Cortex of kidney (tissue), 1 donor: Measurements from ENCODE around the gene SLC5A10.

Experiments
- DNase-seq: peaks from one replicate; lab custom pipeline; 2025; lab: John Stamatoyannopoulos, UW

SLC5A10 gene

DNA sequence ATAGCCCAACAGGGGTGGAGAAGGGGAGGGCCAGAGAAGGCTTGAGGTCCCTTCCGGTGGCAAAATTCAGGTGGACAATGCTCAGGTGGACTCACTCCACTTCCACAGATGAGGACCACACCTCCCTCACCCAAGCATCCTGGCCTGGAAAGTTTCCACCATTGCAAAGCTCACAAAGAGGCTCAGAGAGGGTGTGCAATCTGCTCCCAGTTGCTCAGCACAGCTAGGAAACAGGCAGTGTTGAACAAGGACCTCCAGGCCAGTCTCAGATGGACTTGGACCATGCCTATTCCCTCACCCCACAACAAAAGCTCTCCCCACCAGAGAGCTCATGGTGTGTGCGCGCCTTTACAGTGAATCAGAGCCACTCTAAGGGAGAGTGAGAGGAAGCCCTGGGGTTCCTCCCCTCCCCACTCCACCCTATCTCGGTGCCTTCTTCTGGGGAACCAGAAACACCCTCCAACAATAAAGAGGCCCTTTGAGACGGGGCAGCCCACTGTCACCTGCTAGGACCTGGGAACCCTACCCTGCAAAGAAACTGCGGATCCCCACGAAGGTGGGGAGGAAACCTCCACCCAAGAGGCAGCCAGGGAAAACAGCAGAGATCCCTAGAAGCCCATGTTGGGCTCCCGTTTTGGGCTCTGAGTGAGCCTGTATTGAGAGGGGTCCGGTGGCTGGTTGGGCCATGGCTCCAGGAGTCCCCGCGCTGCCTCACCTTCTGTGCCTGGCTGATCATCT, 51.0 kb downstream of the SLC5A10 start:
- no peak for DNase-seq

DNA sequence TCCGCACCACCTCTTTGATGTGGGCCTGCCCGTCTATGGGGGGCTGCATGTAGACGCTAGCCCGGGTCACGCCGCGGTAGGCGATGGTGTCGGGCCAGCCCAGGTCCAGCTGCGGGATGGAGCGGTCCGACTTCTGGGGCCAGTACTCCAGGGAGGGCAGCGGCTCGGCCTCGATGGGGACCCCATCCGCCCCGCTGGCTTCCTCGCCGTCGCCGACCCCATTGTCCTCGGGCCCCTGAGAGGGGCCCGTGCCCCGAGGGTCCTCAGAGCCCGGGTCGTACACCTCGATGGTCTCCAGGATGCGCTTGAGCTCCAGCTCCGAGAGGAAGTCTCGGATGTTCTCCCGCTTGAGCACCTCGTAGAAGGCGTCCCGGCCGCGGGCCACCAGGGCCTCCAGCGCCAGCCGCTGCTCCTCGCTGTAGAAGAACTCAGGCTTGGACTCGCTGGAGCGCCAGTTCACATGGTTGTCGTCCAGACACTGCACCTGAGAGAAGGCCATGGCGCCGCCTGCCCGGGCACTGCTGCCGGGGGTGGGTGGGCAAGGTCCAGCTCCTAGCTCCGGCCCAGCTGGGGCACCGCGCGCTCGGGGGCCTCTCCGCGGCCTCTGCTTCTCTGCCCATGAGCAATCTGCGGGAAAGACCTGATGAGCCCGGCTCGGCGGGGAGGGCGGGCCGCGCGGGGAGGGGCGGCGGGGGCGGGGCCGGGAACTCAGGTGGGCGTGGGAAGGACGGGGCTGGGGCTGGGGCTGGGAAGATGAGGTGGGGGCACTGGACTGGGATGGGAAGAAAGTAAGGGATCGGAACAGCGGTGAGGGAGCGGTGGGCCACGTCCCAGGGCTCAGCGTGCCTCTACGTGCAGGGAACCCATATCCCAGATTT, 51.8 kb downstream of the SLC5A10 start:
- DNase-seq: peak; percentile 41

DNA sequence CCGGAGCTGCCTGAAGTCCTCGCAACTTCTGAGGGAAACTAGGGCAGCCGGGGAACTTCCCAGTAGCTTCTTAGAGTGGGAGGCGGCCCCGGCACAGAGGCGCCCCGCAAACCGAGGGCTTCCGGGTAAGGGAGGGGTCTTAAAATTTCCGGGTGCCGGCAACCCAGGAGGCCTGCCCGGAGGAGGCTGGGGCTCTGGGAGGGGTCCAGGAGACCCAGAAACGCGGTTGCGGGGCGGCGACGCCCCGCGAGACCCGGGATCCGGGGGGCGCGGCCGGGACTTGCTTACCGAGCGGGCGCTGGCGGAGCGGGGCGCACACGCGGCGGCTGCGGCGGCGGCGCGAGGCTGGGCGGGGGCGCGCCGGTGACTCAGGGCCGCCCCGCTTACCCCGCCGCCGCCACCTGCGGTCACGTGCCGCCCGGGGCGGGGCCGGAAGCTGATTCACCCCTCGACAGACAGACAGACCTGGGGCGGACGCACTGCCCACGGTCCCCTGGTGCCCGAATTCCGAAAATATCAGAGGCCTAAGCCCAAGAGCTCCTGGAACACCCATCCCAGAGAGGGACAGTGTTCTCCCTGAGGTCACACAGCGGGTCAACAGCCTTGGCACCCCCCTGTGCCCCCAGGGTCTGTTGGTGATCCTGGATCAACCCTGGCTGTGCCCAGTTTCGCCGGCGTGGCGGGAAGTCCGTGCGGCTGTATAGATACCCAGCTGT, 52.6 kb downstream of the SLC5A10 start, which contains the start of gene FAM83G:
Gene FAM83G, minus strand, starts transcription at position 344 of the 716 bp plus-strand sequence. CDS start 723 bp downstream, outside the sequence.
- DNase-seq: no peak

GRCh38 chr17:19005137-19005773, 53.3 kb downstream of the SLC5A10 start:
- DNase-seq: no peak

DNA sequence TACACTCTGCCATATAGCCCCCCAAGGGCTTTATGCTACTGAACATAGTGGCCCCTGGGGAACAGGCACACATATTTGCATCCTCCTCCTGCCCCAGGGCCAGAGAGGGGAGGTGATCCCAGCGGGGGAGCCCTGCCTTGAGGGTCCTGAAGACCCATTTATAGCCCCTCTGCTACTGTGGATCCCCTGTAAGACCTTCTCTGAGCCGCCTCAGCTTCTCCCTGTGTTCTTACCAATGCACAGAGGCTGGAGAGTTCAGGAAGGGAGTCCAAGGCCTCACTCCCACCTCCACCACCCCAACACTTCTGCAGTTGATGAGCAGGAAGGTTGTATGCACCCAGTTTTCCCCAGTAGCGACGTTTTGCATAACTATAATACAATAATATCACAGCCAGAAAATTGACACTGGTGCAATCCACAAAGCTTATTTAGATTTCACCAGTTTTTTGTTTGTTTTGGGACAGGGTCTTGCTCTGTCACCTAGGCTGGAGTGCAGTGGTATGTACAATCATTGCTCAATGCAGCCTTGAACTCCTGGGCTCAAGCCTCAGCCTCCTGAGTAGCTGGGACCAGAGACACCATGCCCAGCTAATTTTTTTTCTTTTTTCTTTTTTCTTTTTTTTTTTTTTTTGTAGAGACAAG, 53.9 kb downstream of the SLC5A10 start:
- no peak for DNase-seq

DNA sequence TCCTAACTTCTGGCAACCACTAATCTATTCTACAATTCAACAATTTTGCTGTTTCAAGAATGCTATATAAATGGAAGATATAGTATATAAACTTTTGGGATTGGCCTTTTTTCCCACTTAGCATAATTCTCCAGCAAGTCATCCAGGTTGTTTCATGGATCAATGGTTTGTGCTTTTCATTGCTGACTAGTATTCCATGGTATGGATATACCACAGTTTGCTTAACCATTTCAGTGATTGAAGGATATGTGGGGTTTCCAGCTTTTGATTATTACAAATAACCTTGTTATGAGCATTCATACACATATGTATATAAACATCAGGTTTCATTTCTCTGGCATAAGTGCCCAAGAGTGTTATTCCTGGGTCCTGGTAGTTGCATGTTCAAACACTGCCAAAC, 54.7 kb downstream of the SLC5A10 start:
- DNase-seq: no peak

GRCh38 chr17:19009970-19010369, 58.0 kb downstream of the SLC5A10 start:
- no peak for DNase-seq

DNA sequence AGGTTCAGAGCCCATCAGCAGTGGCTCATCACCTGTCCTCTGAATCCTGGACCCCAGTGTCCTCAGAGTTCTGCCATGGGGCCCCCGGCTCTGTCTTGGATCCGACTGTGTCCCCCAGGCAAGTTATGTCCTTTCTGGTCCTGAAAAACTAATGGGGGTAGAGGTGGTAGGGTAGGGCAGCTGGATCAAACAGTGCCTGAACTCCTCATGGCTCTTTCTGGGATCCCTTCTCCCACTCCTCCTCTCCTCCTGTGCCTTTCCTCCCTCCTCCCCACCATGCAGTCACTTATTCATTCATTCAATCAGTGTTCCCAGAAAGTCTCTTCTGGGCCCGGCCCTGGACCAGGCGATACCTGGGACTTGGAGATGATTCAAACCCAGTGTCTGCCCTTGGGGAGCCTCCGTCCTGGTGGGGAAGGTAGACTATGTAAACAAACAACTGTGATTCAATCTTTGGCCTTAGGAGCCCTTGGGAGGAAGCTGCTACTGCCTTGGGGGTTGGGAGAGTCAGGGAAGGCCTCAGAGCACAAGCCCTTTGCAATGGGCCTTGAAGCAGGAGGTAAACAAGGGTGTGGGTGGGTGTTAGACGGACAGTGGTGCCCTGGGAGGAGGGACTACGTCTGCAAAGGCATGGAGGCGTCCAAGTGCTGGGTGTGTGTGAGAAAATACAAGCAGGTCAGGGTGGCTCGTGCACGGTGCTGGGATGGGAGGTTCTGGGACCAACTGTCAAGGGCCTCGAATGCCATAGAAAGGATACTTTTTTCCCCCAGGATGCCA, 59.0 kb downstream of the SLC5A10 start:
- no peak for DNase-seq

GRCh38 chr17:19011581-19011980, 59.6 kb downstream of the SLC5A10 start:
- DNase-seq: no peak

DNA sequence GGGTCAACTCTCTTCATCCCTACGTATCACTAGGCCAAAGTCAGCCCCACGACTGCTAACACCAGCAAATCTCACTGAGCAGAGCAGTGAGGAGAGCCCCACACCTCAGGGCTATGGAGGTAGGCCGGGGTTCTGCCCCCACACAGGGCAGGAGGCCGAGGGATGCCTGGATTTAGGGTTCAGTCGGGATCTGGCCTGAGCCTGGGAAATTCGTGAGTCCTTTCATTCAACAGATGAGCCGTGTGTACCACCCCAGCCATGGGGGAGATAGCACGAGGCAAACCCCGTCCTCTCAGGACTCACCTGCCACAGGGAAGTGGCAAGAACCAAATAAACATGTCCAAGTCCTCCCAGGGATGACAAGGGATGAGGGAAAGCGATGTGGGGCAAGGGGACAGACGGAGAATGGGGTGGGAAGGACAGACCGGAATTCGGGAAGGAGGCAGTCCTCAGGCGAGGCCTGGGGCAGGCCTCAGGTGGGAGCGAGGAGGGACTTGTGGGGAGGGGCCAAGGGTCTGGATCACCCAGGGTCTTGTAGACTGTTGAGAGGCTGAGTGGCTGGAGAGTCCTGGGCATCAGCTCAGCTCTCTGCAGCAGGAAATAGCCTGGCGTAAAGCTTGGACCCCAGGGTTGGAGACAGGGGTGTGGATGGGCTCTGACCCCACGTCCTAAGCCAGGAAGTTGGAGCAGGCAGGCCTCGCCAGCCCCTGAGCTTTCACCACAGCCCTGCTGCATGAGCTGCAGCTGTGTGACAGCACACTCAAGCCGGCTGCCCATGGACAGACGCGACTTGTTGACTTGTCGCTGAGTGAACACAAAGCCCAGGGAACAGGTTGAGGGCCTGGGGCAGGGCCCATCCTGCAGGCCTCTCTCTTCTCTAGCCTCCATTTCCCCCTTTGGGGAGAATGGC, 60.5 kb downstream of the SLC5A10 start:
- no peak for DNase-seq

DNA sequence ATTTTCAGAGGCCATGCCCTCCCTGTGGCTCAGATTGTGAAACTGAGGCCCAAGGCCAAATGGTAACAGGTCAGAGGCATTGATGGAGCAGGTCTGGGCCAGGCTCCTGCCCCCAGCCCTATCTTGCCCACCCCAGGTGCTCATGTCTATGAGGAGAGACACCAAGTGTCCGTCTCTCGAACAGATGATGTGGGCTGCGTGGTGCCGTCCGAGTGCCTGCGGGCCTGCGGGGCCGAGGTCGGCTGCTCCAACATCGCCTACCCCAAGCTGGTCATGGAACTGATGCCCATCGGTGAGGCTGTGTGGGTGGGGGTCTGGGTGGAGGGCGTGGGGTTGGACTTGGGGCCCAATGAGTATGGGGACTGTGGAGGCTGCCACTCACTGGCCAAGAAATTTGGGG, 61.3 kb downstream of the SLC5A10 start:
- no peak for DNase-seq

DNA sequence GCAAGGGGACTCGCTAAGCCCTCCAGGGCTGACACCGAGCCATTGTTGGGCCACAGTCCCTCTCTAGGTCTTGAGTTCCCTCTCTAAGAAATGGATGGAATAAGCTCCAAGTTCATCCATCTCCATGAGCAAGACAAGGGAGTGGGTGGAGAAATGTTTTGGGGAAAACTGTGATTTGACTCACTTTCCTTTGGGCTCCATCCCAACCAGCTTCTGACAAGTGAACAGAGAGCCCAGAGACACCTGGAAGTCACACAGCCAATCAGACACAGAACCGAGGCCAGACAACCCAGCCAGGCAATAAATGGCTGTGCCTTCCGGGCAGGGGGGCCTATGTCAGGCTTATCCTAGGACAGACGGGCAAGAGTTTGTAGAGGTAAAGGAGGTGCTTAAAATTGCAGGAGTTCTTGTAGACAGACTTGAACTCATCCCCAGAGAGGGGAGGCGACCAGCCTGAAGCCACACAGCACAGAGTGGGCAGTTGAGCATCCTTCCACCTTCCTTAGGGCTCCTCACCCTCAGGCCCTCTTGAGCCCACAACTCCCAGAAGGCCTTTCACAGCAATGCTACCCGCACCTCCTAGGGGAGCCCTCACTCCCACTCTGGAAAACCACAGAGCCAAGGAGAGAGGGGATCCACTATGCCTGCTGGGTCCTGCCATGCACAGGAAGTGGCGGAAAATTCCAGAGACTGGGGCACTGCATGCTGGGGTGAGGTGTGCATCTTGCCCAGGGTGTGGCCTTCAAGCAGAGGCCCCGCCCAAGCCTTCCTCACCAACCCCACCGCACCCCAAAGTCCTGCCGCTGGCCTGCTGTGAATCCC, 62.1 kb downstream of the SLC5A10 start:
- DNase-seq: no peak

DNA sequence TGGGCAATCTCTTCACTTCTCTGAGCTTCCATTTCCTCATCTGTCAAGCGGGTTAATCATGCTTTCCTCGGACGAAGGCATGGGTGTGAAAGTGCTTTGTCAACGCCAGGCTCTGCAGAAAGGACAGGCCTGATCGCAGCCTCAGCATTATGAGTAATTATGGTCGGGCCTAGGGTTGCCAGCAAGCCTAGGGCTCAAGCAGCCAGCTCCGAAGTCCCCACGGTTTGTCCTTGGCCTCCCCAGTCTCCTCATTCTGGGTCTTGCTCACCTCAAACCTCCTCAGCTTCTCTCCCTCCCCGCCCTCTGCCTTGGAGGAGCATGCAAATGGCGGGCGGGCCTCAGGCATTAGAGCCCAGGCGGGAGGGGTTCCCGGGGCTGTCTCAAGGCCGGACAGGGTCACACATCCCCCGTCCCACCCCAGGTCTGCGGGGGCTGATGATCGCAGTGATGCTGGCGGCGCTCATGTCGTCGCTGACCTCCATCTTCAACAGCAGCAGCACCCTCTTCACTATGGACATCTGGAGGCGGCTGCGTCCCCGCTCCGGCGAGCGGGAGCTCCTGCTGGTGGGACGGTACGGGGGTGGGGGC, 62.8 kb downstream of the SLC5A10 start:
- DNase-seq: no peak

GRCh38 chr17:19015428-19015827, 63.5 kb downstream of the SLC5A10 start:
- DNase-seq: no peak

DNA sequence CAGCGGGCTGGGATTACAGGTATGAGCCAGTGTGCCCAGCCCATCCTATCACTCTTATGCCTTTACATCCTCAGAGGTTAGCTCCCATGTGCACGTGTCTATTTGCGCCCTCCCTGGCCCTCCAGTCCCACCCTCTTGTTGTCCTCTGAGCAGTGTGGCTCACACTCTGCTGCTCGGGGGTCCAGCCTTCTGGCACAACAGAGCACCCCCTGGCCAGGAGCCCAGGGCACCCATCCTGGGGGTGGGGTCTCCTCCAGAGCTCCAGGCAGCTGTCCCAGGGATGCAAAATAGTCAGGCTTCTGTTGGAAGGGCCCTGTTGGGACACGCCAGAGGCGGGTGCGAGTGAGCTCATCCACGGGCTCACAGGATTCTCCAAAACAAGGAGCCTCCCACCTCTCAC, 64.3 kb downstream of the SLC5A10 start:
- no peak for DNase-seq

DNA sequence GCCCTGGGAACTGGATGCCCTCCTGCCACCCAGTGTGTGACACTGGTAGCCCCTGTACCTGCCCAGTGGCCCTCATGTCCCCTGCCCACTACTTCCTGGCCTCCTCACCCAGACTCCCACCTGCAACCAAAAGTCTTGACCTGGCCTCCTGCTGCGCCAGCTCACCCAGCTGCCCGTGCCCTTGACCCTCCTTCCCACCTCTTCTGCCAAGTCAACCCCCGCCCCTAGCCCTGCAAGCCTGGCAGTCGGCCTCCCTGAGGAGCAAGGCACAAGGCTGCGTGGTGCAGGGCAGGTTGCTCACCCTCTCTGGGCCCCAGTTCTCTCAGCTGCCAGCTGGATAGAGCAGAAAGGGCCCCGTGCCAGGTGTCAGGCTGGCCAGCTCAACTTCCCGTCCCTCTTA, 64.9 kb downstream of the SLC5A10 start:
- no peak for DNase-seq

DNA sequence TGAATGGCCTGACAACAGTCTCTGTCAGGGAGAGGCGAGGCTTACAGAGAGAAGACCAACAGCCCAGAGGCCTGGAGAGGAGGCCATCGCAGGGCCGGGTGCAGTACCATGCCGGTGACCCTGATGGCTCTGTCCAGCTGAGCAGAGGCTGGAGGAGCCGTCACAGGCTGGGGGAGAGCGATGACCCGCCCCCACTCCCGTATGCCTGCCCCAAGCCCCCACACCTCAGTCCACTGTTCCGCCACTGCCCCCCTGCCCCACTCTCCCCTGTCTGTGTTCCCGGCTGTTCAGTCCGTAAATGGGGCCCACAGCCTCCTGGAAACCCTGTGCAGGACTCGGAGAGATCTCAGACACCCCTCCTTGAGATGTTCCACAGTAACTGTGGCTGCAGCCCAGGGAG, 65.4 kb downstream of the SLC5A10 start:
- DNase-seq: no peak
